ENCODE measurements around the gene MAP2K3. TPM values are rescaled to one million over a fixed set of nuclear protein-coding genes. Genes with fewer than 3 reads are reported as not detected.

MAP2K3 gene
- total and polyA plus RNA-seq, 2 donors (not counting 3 experiments of a cell fraction or from before 2014, with no cell fraction given): 15.3 to 36.3 TPM

GRCh38 chr17:21278450-21279197 lies 5.9 kb upstream of the MAP2K3 start:
- ChIA-PET CTCF (interaction anchor here (1.2 to 9.0 kb wide), 10 partner anchors 11 to 235 kb away, joined by 3 to 71 read pairs (median 8); partner anchors contain the start of gene USP22), POLR2A (no interaction called here)
- Histone ChIP-seq H3K9me3 (replicated peaks; ENCODE audit: control insufficient read depth, insufficient read depth, low read length) (no peaks in the 10 kb centered on the region), H3K27me3 (ENCODE audit: control insufficient read depth in 2 of 2, insufficient read depth in 2 of 2, low read length in 2 of 2) (no peaks in the 10 kb centered on the region), H3K4me3 (replicated peaks in 1 of 3; ENCODE audit: insufficient read depth in 1 of 3, low read depth in 1 of 3, low read length in 3 of 3) (no peak overlapping the region), H3K79me2 (ENCODE audit: control insufficient read depth, insufficient read depth, low read length) (no peaks in the 10 kb centered on the region), H4K20me1 (replicated peaks; ENCODE audit: control insufficient read depth, extremely low read depth, insufficient read depth, low read length) (no peaks in the 10 kb centered on the region), H3K27ac (ENCODE audit: insufficient read depth, low read depth, low read length) (no peak overlapping the region), H2AFZ (ENCODE audit: low read depth, low read length) (no peak overlapping the region), H3K36me3 (ENCODE audit: control insufficient read depth in 2 of 2, extremely low read depth in 1 of 2, insufficient read depth in 2 of 2, low read length in 2 of 2) (no peaks in the 10 kb centered on the region), H3K4me1 (ENCODE audit: control insufficient read depth, extremely low read depth, insufficient read depth, low read length) (peaks cover 21% of the 10 kb centered on the region), H3K9me1 (replicated peaks; ENCODE audit: control insufficient read depth, extremely low read depth, insufficient read depth, low read length) (no peaks in the 10 kb centered on the region), H3K4me2 (ENCODE audit: insufficient read depth, low read length) (no peak overlapping the region), H3K9ac (replicated peaks; ENCODE audit: extremely low read depth, insufficient read depth, low read length) (no peak overlapping the region)
- dilution Hi-C loops (cut with MboI; ENCODE audit: extremely low pct_ligation_motif_present, low sequenced_read_pairs): no loop called here
- no peak for TF ChIP-seq MAX (IDR thresholded peaks at IDR 0.05; ENCODE audit: insufficient read depth, insufficient read length)
- TF ChIP-seq FOS (IDR thresholded peaks at IDR 0.05; ENCODE audit: borderline replicate concordance, insufficient read depth, low read length): no peak
- intact Hi-C loops (cut with micrococcal nuclease): no loop called here
- no TSS peak for BruUV-seq (replicated peaks)
- no peak for FAIRE-seq
- DNase-seq (ENCODE audit: low read depth, low spot score): no peak

GRCh38 chr17:21279198-21279535 lies 5.3 kb upstream of the MAP2K3 start:
- no peaks in the 10 kb centered on the region for H3K9me3 ChIP-seq (replicated peaks; ENCODE audit: control insufficient read depth, insufficient read depth, low read length)
- H3K27me3 ChIP-seq (ENCODE audit: control insufficient read depth in 2 of 2, insufficient read depth in 2 of 2, low read length in 2 of 2): no peaks in the 10 kb centered on the region
- FAIRE-seq (no peak), DNase-seq (ENCODE audit: low read depth, low spot score) (no peak)
- no peak overlapping the region for H2AFZ ChIP-seq (ENCODE audit: low read depth, low read length)
- H3K4me1 ChIP-seq (ENCODE audit: control insufficient read depth, extremely low read depth, insufficient read depth, low read length): peaks cover 26% of the 10 kb centered on the region
- ChIA-PET POLR2A (no interaction called here), CTCF (interaction anchor here (0.5 to 9.0 kb wide), 18 partner anchors 9 to 343 kb away, joined by 3 to 71 read pairs (median 4); partner anchors contain the start of gene USP22)
- no peaks in the 10 kb centered on the region for H3K79me2 ChIP-seq (ENCODE audit: control insufficient read depth, insufficient read depth, low read length)
- H3K4me3 ChIP-seq (replicated peaks in 1 of 3; ENCODE audit: insufficient read depth in 1 of 3, low read depth in 1 of 3, low read length in 3 of 3): no peak overlapping the region
- H3K9me1 ChIP-seq (replicated peaks; ENCODE audit: control insufficient read depth, extremely low read depth, insufficient read depth, low read length): no peaks in the 10 kb centered on the region
- intact Hi-C loops (cut with micrococcal nuclease) (no loop called here), dilution Hi-C loops (cut with MboI; ENCODE audit: extremely low pct_ligation_motif_present, low sequenced_read_pairs) (no loop called here)
- H3K27ac ChIP-seq (ENCODE audit: insufficient read depth, low read depth, low read length): no peak overlapping the region
- no peak overlapping the region for H3K9ac ChIP-seq (replicated peaks; ENCODE audit: extremely low read depth, insufficient read depth, low read length)
- no peak overlapping the region for H3K4me2 ChIP-seq (ENCODE audit: insufficient read depth, low read length)
- TF ChIP-seq MYC (IDR thresholded peaks at IDR 0.05; ENCODE audit: low read depth, low read length) (no peak), CTCF (IDR thresholded peaks at IDR 0.05; ENCODE audit: extremely low read depth in 1 of 2, insufficient read depth in 1 of 2, low read depth in 1 of 2, low read length in 2 of 2) (no peak), EZH2 (IDR thresholded peaks at IDR 0.05; ENCODE audit: borderline replicate concordance, low read depth, low read length, severe bottlenecking) (no peak), POLR2A (IDR thresholded peaks at IDR 0.05; ENCODE audit: low read depth, low read length) (no peak), FOS (IDR thresholded peaks at IDR 0.05; ENCODE audit: borderline replicate concordance, insufficient read depth, low read length) (no peak), GATA2 (IDR thresholded peaks at IDR 0.05; ENCODE audit: insufficient read depth, insufficient read length, low read depth, low read length) (no peak), JUN (IDR thresholded peaks at IDR 0.05; ENCODE audit: borderline replicate concordance, insufficient read depth, insufficient read length, low read depth) (no peak), POLR2AphosphoS5 (IDR thresholded peaks at IDR 0.05; ENCODE audit: insufficient read depth, low read depth, low read length) (no peak), MAX (IDR thresholded peaks at IDR 0.05; ENCODE audit: insufficient read depth, insufficient read length) (no peak)
- no peaks in the 10 kb centered on the region for H4K20me1 ChIP-seq (replicated peaks; ENCODE audit: control insufficient read depth, extremely low read depth, insufficient read depth, low read length)
- H3K36me3 ChIP-seq (ENCODE audit: control insufficient read depth in 2 of 2, extremely low read depth in 1 of 2, insufficient read depth in 2 of 2, low read length in 2 of 2): no peaks in the 10 kb centered on the region
- BruUV-seq (replicated peaks): no TSS peak

All from endothelial cell of umbilical vein (primary cell).